Hepatocyte (in vitro differentiated cells): ENCODE results near the gene SPINK2.

Experiments
- CTCF ChIP-seq: fragments of 200-600 bp; sonication (generic); IDR thresholded peaks from 2 replicates; pipeline ENCODE4 v1.5.1; 2016; ENCODE audit warnings: antibody characterized with exemption, mild to moderate bottlenecking; ENCODE audit not compliant: poor library complexity
- EZH2 ChIP-seq: fragments of 200-600 bp; sonication (generic); IDR thresholded peaks from 2 replicates; pipeline ENCODE4 v1.6.1; 2016; ENCODE audit warnings: antibody characterized with exemption, mild to moderate bottlenecking, borderline replicate concordance

- TF ChIP-seq CTCF (no peak), EZH2 (no peak)
Measured at GRCh38 chr4:56787380-56787779, 34.1 kb downstream of the SPINK2 start.
